ENCODE measurements around the gene C16orf54. TPM values are rescaled to one million over a fixed set of nuclear protein-coding genes. Genes with fewer than 3 reads are reported as not detected.
"Not testable (repeated sequence)": the region's sequence is repeated elsewhere in the genome, so short reads cannot be mapped to it uniquely, and the experiment has no call there.

C16orf54 gene
- total RNA-seq, 1 donor from 2014 or later = 0.17 TPM

GRCh38 chr16:29744541-29745101 lies 1.2 kb downstream of the C16orf54 start:
- TF ChIP-seq CTCF (IDR thresholded peaks at IDR 0.05; ENCODE audit: unreplicated experiment) = no peak
- no peaks in the 10 kb centered on the region for H3K36me3 Mint-ChIP-seq (ENCODE audit: insufficient read depth)
- DNase-seq (ENCODE audit: low spot score, unreplicated experiment) = no peak
- H3K27ac Mint-ChIP-seq = peak overlapping the region; percentile 73
- no peaks in the 10 kb centered on the region for H3K9me3 Mint-ChIP-seq (ENCODE audit: low read depth)
- no peak overlapping the region for H3K4me3 Mint-ChIP-seq (ENCODE audit: low read depth)
- H3K4me1 Mint-ChIP-seq (ENCODE audit: low read depth) = peaks cover 17% of the 10 kb centered on the region
- H3K27me3 Mint-ChIP-seq = no peaks in the 10 kb centered on the region

GRCh38 chr16:29743827-29744531 lies 1.8 kb downstream of the C16orf54 start:
- H3K4me1 Mint-ChIP-seq (ENCODE audit: low read depth) = peaks cover 19% of the 10 kb centered on the region

GRCh38 chr16:29743475-29743826 lies 2.3 kb downstream of the C16orf54 start:
- Mint-ChIP-seq H3K4me1 (ENCODE audit: low read depth) (peaks cover 20% of the 10 kb centered on the region), H3K9me3 (ENCODE audit: low read depth) (no peaks in the 10 kb centered on the region), H3K27ac (no peak overlapping the region), H3K36me3 (ENCODE audit: insufficient read depth) (no peaks in the 10 kb centered on the region), H3K4me3 (ENCODE audit: low read depth) (no peak overlapping the region), H3K27me3 (no peaks in the 10 kb centered on the region)
- TF ChIP-seq CTCF (IDR thresholded peaks at IDR 0.05; ENCODE audit: unreplicated experiment) = no peak
- no peak for DNase-seq (ENCODE audit: low spot score, unreplicated experiment)

More at GRCh38 chr16:29743827-29744531, 1.8 kb downstream of the C16orf54 start:
- H3K27me3 Mint-ChIP-seq = no peaks in the 10 kb centered on the region
- no peaks in the 10 kb centered on the region for H3K36me3 Mint-ChIP-seq (ENCODE audit: insufficient read depth)
- DNase-seq (ENCODE audit: low spot score, unreplicated experiment) = no peak
- H3K4me3 Mint-ChIP-seq (ENCODE audit: low read depth) = no peak overlapping the region
- H3K27ac Mint-ChIP-seq = no peak overlapping the region
- no peak for TF ChIP-seq CTCF (IDR thresholded peaks at IDR 0.05; ENCODE audit: unreplicated experiment)
- no peaks in the 10 kb centered on the region for H3K9me3 Mint-ChIP-seq (ENCODE audit: low read depth)

- H3K27me3 Mint-ChIP-seq = no peaks in the 10 kb centered on the region
Observed at GRCh38 chr16:29742683-29743275, 3.0 kb downstream of the C16orf54 start.

GRCh38 chr16:29740630-29741015 lies 5.2 kb downstream of the C16orf54 start:
- not testable (repeated sequence) for H3K27me3 Mint-ChIP-seq; H3K4me3 Mint-ChIP-seq (ENCODE audit: low read depth); H3K36me3 Mint-ChIP-seq (ENCODE audit: insufficient read depth); H3K9me3 Mint-ChIP-seq (ENCODE audit: low read depth); H3K27ac Mint-ChIP-seq; DNase-seq (ENCODE audit: low spot score, unreplicated experiment)
- peaks cover 22% of the 10 kb centered on the region for H3K4me1 Mint-ChIP-seq (ENCODE audit: low read depth)

More at GRCh38 chr16:29742683-29743275, 3.0 kb downstream of the C16orf54 start:
- Mint-ChIP-seq H3K4me3 (ENCODE audit: low read depth) (no peak overlapping the region), H3K4me1 (ENCODE audit: low read depth) (peaks cover 20% of the 10 kb centered on the region), H3K36me3 (ENCODE audit: insufficient read depth) (no peaks in the 10 kb centered on the region), H3K27ac (no peak overlapping the region), H3K9me3 (ENCODE audit: low read depth) (no peaks in the 10 kb centered on the region)
- no peak for TF ChIP-seq CTCF (IDR thresholded peaks at IDR 0.05; ENCODE audit: unreplicated experiment)
- no peak for DNase-seq (ENCODE audit: low spot score, unreplicated experiment)

GRCh38 chr16:29739927-29740629 lies 5.7 kb downstream of the C16orf54 start:
- H3K27ac Mint-ChIP-seq; H3K36me3 Mint-ChIP-seq (ENCODE audit: insufficient read depth); H3K4me3 Mint-ChIP-seq (ENCODE audit: low read depth); H3K9me3 Mint-ChIP-seq (ENCODE audit: low read depth); H3K27me3 Mint-ChIP-seq; DNase-seq (ENCODE audit: low spot score, unreplicated experiment): not testable (repeated sequence)
- peaks cover 22% of the 10 kb centered on the region for H3K4me1 Mint-ChIP-seq (ENCODE audit: low read depth)
